ENCODE data around the gene RNF26.

GRCh38 chr11:119368121-119369034, 34.1 kb downstream of the RNF26 start:
- TF ChIP-seq CTCF (IDR thresholded peaks at IDR 0.05; ENCODE audit: extremely low read depth in 1 of 2, insufficient read depth in 1 of 2, low read depth in 1 of 2, low read length in 2 of 2) = no peak
- TF ChIP-seq EZH2 (IDR thresholded peaks at IDR 0.05; ENCODE audit: borderline replicate concordance, low read depth, low read length, severe bottlenecking) = no peak
- no peak for TF ChIP-seq POLR2A (IDR thresholded peaks at IDR 0.05; ENCODE audit: low read depth, low read length)
- no peak for TF ChIP-seq POLR2AphosphoS5 (IDR thresholded peaks at IDR 0.05; ENCODE audit: insufficient read depth, low read depth, low read length)
- no peak for TF ChIP-seq MAX (IDR thresholded peaks at IDR 0.05; ENCODE audit: insufficient read depth, insufficient read length)
- no peak for TF ChIP-seq GATA2 (IDR thresholded peaks at IDR 0.05; ENCODE audit: insufficient read depth, insufficient read length, low read depth, low read length)
- TF ChIP-seq MYC (IDR thresholded peaks at IDR 0.05; ENCODE audit: low read depth, low read length) = no peak
